K562 (cell line): ENCODE data around the gene RPL18A. TPM values are rescaled to one million over a fixed set of nuclear protein-coding genes. Genes with fewer than 3 reads are reported as not detected.

ENCODE experiments used
- ATAC-seq: fragments of 200-7000 bp; cut with Tn5 transposase; 3 replicates; pipeline ENCODE4 v1.9.1; 2020; ENCODE audit warnings: moderate library complexity
- BruUV-seq: library from RNA; stranded (reverse); fragments of 400-500 nt; replicated peaks from 2 replicates; lab custom pipeline; 2021; lab: Mats Ljungman, UMichigan
- CTCF ChIA-PET: fragments of 300-600 bp; formaldehyde crosslinking; extraction: SDS; loops from one replicate; lab custom pipeline; 2021; ENCODE audit warnings: low intra/inter-chr PET ratio; lab: Yijun Ruan, JAX
- POLR2A ChIA-PET: fragments of 300-600, 350-650 bp; sonication (Branson Sonifier 250); formaldehyde crosslinking; extraction: SDS; loops from one replicate; lab custom pipeline; 2021; ENCODE audit warnings: antibody characterized with exemption, inconsistent platforms; lab: Yijun Ruan, JAX
- DNase-seq, 4 experiments: peaks; one replicate each; pipeline versions ENCODE4 v3.0.0 to v3.0.0-alpha.2; 2011 to 2018; ENCODE audit warnings: low spot score in 3 of 4, mixed read lengths in 3 of 4; ENCODE audit errors: extremely low read depth in 1 of 4
- FAIRE-seq: peaks from 2 replicates; lab custom pipeline; 2011; peaks lifted over from hg19 to GRCh38; lab: Jason Lieb, UNC
- H2AFZ ChIP-seq: 2 replicates; pipeline ENCODE4 v1.6.0; 2011; ENCODE audit warnings: low read depth, low read length, control low read depth, inconsistent platforms
- H3K27ac ChIP-seq: fragments of 200-600 bp; 3 replicates; pipeline ENCODE4 v1.8.0; 2011; ENCODE audit warnings: low read depth, mild to moderate bottlenecking, control low read depth, inconsistent platforms, low read length, moderate library complexity, mixed read lengths; ENCODE audit errors: extremely low read depth
- H3K27me3 ChIP-seq, 2 experiments: fragments of 300-600 bp in 1 of 2; 2 replicates in 1 of 2; 3 replicates in 1 of 2; pipeline versions ENCODE4 v1.6.0 to v1.8.0; 2011; ENCODE audit warnings: inconsistent platforms in 2 of 2, low read length in 2 of 2, mild to moderate bottlenecking in 1 of 2, mixed read lengths in 1 of 2, moderate library complexity in 1 of 2; ENCODE audit not compliant: control insufficient read depth in 2 of 2, insufficient read depth in 2 of 2
- H3K36me3 ChIP-seq: fragments of 300-600 bp; 3 replicates; pipeline ENCODE4 v1.8.0; 2011; ENCODE audit warnings: mild to moderate bottlenecking, low read length, inconsistent platforms; ENCODE audit not compliant: control insufficient read depth, insufficient read depth
- H3K4me1 ChIP-seq, 2 experiments: fragments of 200-600 bp in 1 of 2; replicated peaks in 1 of 2; 2 replicates in 1 of 2; 3 replicates in 1 of 2; pipeline versions ENCODE4 v1.5.1 to v1.8.0; 2011; ENCODE audit warnings: inconsistent platforms in 2 of 2, low read length in 2 of 2, mild to moderate bottlenecking in 1 of 2, mixed read lengths in 1 of 2, moderate library complexity in 1 of 2; ENCODE audit not compliant: control insufficient read depth in 2 of 2, insufficient read depth in 2 of 2
- H3K4me2 ChIP-seq: 2 replicates; pipeline ENCODE4 v1.6.1; 2011; ENCODE audit warnings: low read length, control low read depth, inconsistent platforms, mixed read lengths; ENCODE audit not compliant: insufficient read depth
- H3K4me3 ChIP-seq: fragments of 200-600 bp; sonication (generic), shearing (Covaris generic); 2 replicates; pipeline ENCODE4 v1.5.1; 2016; ENCODE audit warnings: control low read depth, inconsistent platforms
- H3K79me2 ChIP-seq: fragments of 200-600 bp; 3 replicates; pipeline ENCODE4 v1.8.0; 2011; ENCODE audit warnings: low read length, inconsistent platforms; ENCODE audit not compliant: control insufficient read depth, insufficient read depth
- H3K9ac ChIP-seq, 2 experiments: 2 replicates each; pipeline versions ENCODE4 v1.6.0 to v1.6.1; 2011; ENCODE audit warnings: low read depth in 2 of 2, low read length in 2 of 2, control low read depth in 1 of 2, inconsistent platforms in 1 of 2, mild to moderate bottlenecking in 1 of 2, mixed read lengths in 1 of 2; ENCODE audit not compliant: insufficient read depth in 1 of 2
- H3K9me1 ChIP-seq: one replicate; pipeline ENCODE4 v1.6.0; 2011; ENCODE audit warnings: inconsistent platforms, mild to moderate bottlenecking, low read length, moderate library complexity; ENCODE audit not compliant: control insufficient read depth, insufficient read depth
- H3K9me3 ChIP-seq: replicated peaks from 2 replicates; pipeline ENCODE4 v1.5.1; 2011; ENCODE audit warnings: low read depth, low read length, inconsistent platforms; ENCODE audit not compliant: control insufficient read depth, insufficient read depth
- H4K20me1 ChIP-seq: replicated peaks from 2 replicates; pipeline ENCODE4 v1.6.1; 2011; ENCODE audit warnings: low read length, inconsistent platforms, mixed read lengths; ENCODE audit not compliant: control insufficient read depth, insufficient read depth
- ARNT ChIP-seq, 2 experiments: fragments of 450-650 bp; IDR thresholded peaks; 2 replicates each; pipeline ENCODE4 v1.6.1; 2016; ENCODE audit warnings: mild to moderate bottlenecking in 1 of 2
- CCNT2 ChIP-seq: IDR thresholded peaks from 2 replicates; pipeline ENCODE4 v1.6.1; 2011; ENCODE audit warnings: borderline replicate concordance, low read depth, mild to moderate bottlenecking, moderate library complexity, mixed read lengths, low read length; ENCODE audit not compliant: insufficient read length; ENCODE audit errors: extremely low read depth
- FOXK1 ChIP-seq: sonication (generic); formaldehyde crosslinking; IDR thresholded peaks from 2 replicates; pipeline ENCODE4 v1.8.0; 2022; ENCODE audit warnings: missing genetic modification reagents, mild to moderate bottlenecking, borderline replicate concordance
- NRF1 ChIP-seq, 2 experiments: fragments of 450-650 bp; IDR thresholded peaks in 1 of 2; conservative IDR thresholded peaks in 1 of 2; 2 replicates each; pipeline ENCODE4 v1.6.1; 2014; ENCODE audit warnings: mild to moderate bottlenecking in 2 of 2
- PHB ChIP-seq: fragments of 250-450 bp; sonication (Bioruptor Pico); IDR thresholded peaks from 2 replicates; pipeline ENCODE4 v1.5.0; 2021
- POLR2A ChIP-seq: fragments of 450-650 bp; conservative IDR thresholded peaks from 2 replicates; pipeline ENCODE4 v1.6.1; 2016
- RFX1 ChIP-seq: fragments of 450-650 bp; IDR thresholded peaks from 2 replicates; pipeline ENCODE4 v1.6.1; 2016; ENCODE audit warnings: mild to moderate bottlenecking, moderate library complexity
- SMAD4 ChIP-seq: fragments of 250-450 bp; sonication (Bioruptor Pico); conservative IDR thresholded peaks from 2 replicates; pipeline ENCODE4 v1.8.0; 2021; ENCODE audit warnings: inconsistent platforms, mild to moderate bottlenecking, moderate library complexity
- SP1 ChIP-seq: sonication (generic); formaldehyde crosslinking; IDR thresholded peaks from 2 replicates; pipeline ENCODE4 v1.8.1; 2022; ENCODE audit warnings: mild to moderate bottlenecking, missing genetic modification reagents
- U2AF1 ChIP-seq: fragments of 200-400 bp; formaldehyde crosslinking; optimal IDR thresholded peaks from 2 replicates; pipeline ENCODE3; 2017; ENCODE audit warnings: mild to moderate bottlenecking, low read depth, low read length, moderate library complexity
- ZBTB7A ChIP-seq: IDR thresholded peaks from 2 replicates; pipeline ENCODE4 v1.6.1; 2011; ENCODE audit warnings: low read depth, mild to moderate bottlenecking, low read length, moderate library complexity, borderline replicate concordance; ENCODE audit not compliant: control insufficient read depth
- ZNF707 ChIP-seq: fragments of 250-450 bp; sonication (Bioruptor Pico); conservative IDR thresholded peaks from 2 replicates; pipeline ENCODE4 v1.8.0; 2022; ENCODE audit warnings: inconsistent platforms, mild to moderate bottlenecking, moderate library complexity
- WGBS: fragments of 100-300 bp; shearing (Covaris generic); methylation state at CpG from one replicate; pipeline ENCODE4 v1.1.6; 2016; ENCODE audit warnings: low coverage, mixed read lengths; ENCODE audit not compliant: insufficient coverage; ENCODE audit errors: missing lambda C conversion rate; 5-methylcytosine and 5-hydroxymethylcytosine counted together
- in situ Hi-C: fragments of 300-500 bp; cut with MboI; formaldehyde crosslinking; loops from 4 replicates; pipeline ENCODE4 v1.15.0; 2018; ENCODE audit warnings: inconsistent platforms, mixed read lengths
- intact Hi-C: fragments of 100-400 bp; cut with micrococcal nuclease; formaldehyde crosslinking; loops from 2 replicates; pipeline ENCODE4 v1.14.2; 2022
- polyA plus RNA-seq, 8 experiments: library from polyadenylated mRNA; depleted of rRNA in 4 of 8; stranded (reverse) in 5 of 8; unstranded in 3 of 8; fragments of >200 nt; fragmentation: Nextera tagmentation in 2 of 8; fragmentation: Illumina TruSeq in 1 of 8; extraction: Ambion mirVana in 2 of 8; extraction: Trizol in 1 of 8; gene quantifications; 2 replicates each; pipeline versions ENCODE4 v1.2.1 to v1.2.3, GENCODE V29; 2011 to 2014; ENCODE audit warnings: inconsistent platforms in 1 of 8, missing spikeins in 1 of 8
- total RNA-seq, 7 experiments: library from RNA; depleted of rRNA in 6 of 7; stranded (reverse); fragments of >200 nt in 6 of 7; fragmentation: Illumina TruSeq in 2 of 7; extraction: Trizol in 2 of 7; gene quantifications; 2 replicates each; pipeline versions ENCODE4 v1.2.1 to v1.2.3, GENCODE V29; 2011 to 2021; ENCODE audit warnings: low replicate concordance in 1 of 7
- TF ChIP-seq, protein P1 (sequence below): fragments of 450-650 bp; formaldehyde crosslinking; IDR thresholded peaks from 2 replicates; pipeline ENCODE4 v1.4.0; 2020; ENCODE audit warnings: mild to moderate bottlenecking
- TF ChIP-seq, protein P2 (sequence below): sonication (generic); formaldehyde crosslinking; IDR thresholded peaks from 2 replicates; pipeline ENCODE4 v1.8.0; 2022; ENCODE audit warnings: mild to moderate bottlenecking, missing genetic modification reagents
- TF ChIP-seq, protein P3 (sequence below): sonication (generic); formaldehyde crosslinking; IDR thresholded peaks from 2 replicates; pipeline ENCODE4 v1.8.0; 2022; ENCODE audit warnings: missing genetic modification reagents, mild to moderate bottlenecking, borderline replicate concordance
- TF ChIP-seq, protein P4 (sequence below): sonication (generic); IDR thresholded peaks from 2 replicates; pipeline ENCODE4 v1.6.1; 2016

The RPL18A gene
- total and polyA plus RNA-seq, 9 of the 15 experiments (the other 6 are each of a cell fraction or from before 2014, with no cell fraction given), result 626 to 2,882 (median 1,895) TPM

DNA sequence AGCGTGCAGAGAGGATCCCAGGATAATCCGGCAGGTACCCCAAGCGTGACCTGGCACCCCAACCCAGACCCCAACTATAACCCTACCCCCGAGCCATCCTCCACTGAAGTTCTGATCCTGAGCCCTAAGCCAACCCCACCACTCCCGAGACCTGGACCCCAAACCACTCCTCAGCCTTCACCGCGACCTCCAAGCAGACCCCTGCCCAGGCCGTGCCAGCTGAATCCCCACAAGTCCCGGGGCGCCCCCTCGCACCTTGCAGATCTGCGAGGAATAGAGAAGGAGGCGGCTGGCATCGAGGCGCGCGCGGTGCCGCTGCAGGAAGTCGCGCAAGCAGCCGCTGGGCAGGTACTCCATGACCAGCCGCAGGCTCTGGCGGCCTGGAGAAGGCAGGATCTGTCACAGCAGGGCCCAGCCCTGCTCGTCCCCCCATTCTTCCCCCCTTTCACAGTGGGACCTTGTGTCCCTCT, 28.3 kb upstream of the RPL18A start:
- Histone ChIP-seq H4K20me1 (peaks cover 5% of the 10 kb centered on the region; the same call in 1 of the 2 replicates), H3K79me2 (no peaks in the 10 kb centered on the region), H3K36me3 (no peaks in the 10 kb centered on the region), H2AFZ (peak overlapping the region; percentile 98), H3K27me3 (peaks cover 2 to 12% of the 10 kb centered on the region in 2 experiments; a peak in 3 of 5 replicates), H3K4me2 (peak overlapping the region; percentile 95), H3K4me1 (peaks cover 4 to 34% of the 10 kb centered on the region in 2 experiments; a peak in 3 of 5 replicates), H3K9ac (peak overlapping the region; percentile 50 to 93; a peak in 3 of 4 replicates), H3K27ac (no peak overlapping the region; the same call in 2 of the 3 replicates), H3K9me3 (no peaks in the 10 kb centered on the region), H3K4me3 (peak overlapping the region; percentile 42), H3K9me1 (no peaks in the 10 kb centered on the region)
- 40% methylated on average over 25 of the region's 25 CpGs for WGBS
- CTCF ChIA-PET, result no interaction called here
- no peak for FAIRE-seq
- in situ Hi-C loops (no loop called here), intact Hi-C loops (no loop called here)
- no TSS peak for BruUV-seq
- no peak for ATAC-seq
- DNase-seq, result no peak
- POLR2A ChIA-PET, result no interaction called here
- TF ChIP-seq, protein P1, sequence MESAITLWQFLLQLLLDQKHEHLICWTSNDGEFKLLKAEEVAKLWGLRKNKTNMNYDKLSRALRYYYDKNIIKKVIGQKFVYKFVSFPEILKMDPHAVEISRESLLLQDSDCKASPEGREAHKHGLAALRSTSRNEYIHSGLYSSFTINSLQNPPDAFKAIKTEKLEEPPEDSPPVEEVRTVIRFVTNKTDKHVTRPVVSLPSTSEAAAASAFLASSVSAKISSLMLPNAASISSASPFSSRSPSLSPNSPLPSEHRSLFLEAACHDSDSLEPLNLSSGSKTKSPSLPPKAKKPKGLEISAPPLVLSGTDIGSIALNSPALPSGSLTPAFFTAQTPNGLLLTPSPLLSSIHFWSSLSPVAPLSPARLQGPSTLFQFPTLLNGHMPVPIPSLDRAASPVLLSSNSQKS (CRISPR knock-in tag), result no peak
- TF ChIP-seq, protein P2, sequence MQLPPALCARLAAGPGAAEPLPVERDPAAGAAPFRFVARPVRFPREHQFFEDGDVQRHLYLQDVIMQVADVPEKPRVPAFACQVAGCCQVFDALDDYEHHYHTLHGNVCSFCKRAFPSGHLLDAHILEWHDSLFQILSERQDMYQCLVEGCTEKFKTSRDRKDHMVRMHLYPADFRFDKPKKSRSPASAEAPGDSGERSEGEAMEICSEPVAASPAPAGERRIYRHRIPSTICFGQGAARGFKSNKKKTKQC (CRISPR knock-in tag), result 0 out of 2 replicates have a peak, but pooled peaks have one; percentile 48
- TF ChIP-seq PHB (CRISPR knock-in tag) (no peak), U2AF1 (no peak), NRF1 (conservative IDR thresholded peaks at IDR 0.05 in 1 of 2, IDR thresholded peaks at IDR 0.05 in 1 of 2) (peak; percentile 15 to 17; a peak in 1 of 4 replicates), SP1 (CRISPR knock-in tag) (0 out of 2 replicates have a peak, but pooled peaks have one; percentile 8), ZNF707 (CRISPR knock-in tag) (no peak), SMAD4 (no peak), RFX1 (no peak), ARNT (IDR thresholded peaks at IDR 0.05) (no peak), FOXK1 (CRISPR knock-in tag) (no peak), CCNT2 (peak; percentile 17), ZBTB7A (peak; percentile 43; the same call in 1 of the 2 replicates), POLR2A (no peak)
- TF ChIP-seq, protein P3, sequence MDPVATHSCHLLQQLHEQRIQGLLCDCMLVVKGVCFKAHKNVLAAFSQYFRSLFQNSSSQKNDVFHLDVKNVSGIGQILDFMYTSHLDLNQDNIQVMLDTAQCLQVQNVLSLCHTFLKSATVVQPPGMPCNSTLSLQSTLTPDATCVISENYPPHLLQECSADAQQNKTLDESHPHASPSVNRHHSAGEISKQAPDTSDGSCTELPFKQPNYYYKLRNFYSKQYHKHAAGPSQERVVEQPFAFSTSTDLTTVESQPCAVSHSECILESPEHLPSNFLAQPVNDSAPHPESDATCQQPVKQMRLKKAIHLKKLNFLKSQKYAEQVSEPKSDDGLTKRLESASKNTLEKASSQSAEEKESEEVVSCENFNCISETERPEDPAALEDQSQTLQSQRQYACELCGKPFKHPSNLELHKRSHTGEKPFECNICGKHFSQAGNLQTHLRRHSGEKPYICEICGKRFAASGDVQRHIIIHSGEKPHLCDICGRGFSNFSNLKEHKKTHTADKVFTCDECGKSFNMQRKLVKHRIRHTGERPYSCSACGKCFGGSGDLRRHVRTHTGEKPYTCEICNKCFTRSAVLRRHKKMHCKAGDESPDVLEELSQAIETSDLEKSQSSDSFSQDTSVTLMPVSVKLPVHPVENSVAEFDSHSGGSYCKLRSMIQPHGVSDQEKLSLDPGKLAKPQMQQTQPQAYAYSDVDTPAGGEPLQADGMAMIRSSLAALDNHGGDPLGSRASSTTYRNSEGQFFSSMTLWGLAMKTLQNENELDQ (CRISPR knock-in tag), result no peak
- TF ChIP-seq, protein P4, sequence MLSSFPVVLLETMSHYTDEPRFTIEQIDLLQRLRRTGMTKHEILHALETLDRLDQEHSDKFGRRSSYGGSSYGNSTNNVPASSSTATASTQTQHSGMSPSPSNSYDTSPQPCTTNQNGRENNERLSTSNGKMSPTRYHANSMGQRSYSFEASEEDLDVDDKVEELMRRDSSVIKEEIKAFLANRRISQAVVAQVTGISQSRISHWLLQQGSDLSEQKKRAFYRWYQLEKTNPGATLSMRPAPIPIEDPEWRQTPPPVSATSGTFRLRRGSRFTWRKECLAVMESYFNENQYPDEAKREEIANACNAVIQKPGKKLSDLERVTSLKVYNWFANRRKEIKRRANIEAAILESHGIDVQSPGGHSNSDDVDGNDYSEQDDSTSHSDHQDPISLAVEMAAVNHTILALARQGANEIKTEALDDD, result no peak
